Measurements from ENCODE around the gene FLII.

FLII gene

GRCh38 chr17:18213666-18214270, 44.8 kb downstream of the FLII start:
- DNase-seq: no peak

- DNase-seq: no peak
Measured at GRCh38 chr17:18208092-18208491, 50.4 kb downstream of the FLII start.

GRCh38 chr17:18206962-18207361, 51.6 kb downstream of the FLII start:
- no peak for DNase-seq

GRCh38 chr17:18205861-18206260, 52.7 kb downstream of the FLII start:
- no peak for DNase-seq

- no peak for DNase-seq
Measured at GRCh38 chr17:18203308-18203707, 55.2 kb downstream of the FLII start.

GRCh38 chr17:18201108-18201507, 57.4 kb downstream of the FLII start:
- DNase-seq: no peak

GRCh38 chr17:18198530-18198929, 60.0 kb downstream of the FLII start:
- DNase-seq: no peak

GRCh38 chr17:18197535-18198194, 60.9 kb downstream of the FLII start:
- DNase-seq: no peak

- DNase-seq: no peak
Measured at GRCh38 chr17:18195246-18195645, 63.3 kb downstream of the FLII start.
